Activated T-helper 2 cell treated with anti-CD3 and anti-CD28 coated beads, Interferon-gamma antibody, Interleukin-2, Interleukin-4, amounts not matched to agents 10 μg/mL and 5 μg/mL and 100 μg/mL, durations not matched to agents 14 hours and 24 hours and 36 hours (primary cell): ENCODE results near the gene ALOXE3. TPM values are rescaled to one million over a fixed set of nuclear protein-coding genes. Genes with fewer than 3 reads are reported as not detected.
A peak's percentile ranks its signal among the peaks of the same experiment; 100 is the strongest.

Experiments used
- DNase-seq: peaks from one replicate; pipeline ENCODE4 v3.0.0; 2021; ENCODE audit warnings: low spot score
- H3K27ac Mint-ChIP-seq: one replicate; pipeline ENCODE4 v1.8.0; 2021; ENCODE audit warnings: mixed read lengths
- H3K27me3 Mint-ChIP-seq: one replicate; pipeline ENCODE4 v1.8.0; 2021; ENCODE audit warnings: low read depth, mixed read lengths
- H3K36me3 Mint-ChIP-seq: one replicate; pipeline ENCODE4 v1.8.0; 2021; ENCODE audit warnings: low read depth, mixed read lengths
- H3K4me1 Mint-ChIP-seq: one replicate; pipeline ENCODE4 v1.8.0; 2021; ENCODE audit warnings: low read depth, mixed read lengths
- H3K4me3 Mint-ChIP-seq: one replicate; pipeline ENCODE4 v1.8.0; 2021; ENCODE audit warnings: low read depth, mild to moderate bottlenecking, moderate library complexity, mixed read lengths
- H3K9me3 Mint-ChIP-seq: one replicate; pipeline ENCODE4 v1.8.0; 2021; ENCODE audit warnings: mixed read lengths
- intact Hi-C: fragments of 100-400 bp; cut with micrococcal nuclease; formaldehyde crosslinking; loops from one replicate; pipeline ENCODE4 v1.15.1; 2023
- total RNA-seq: library from RNA; stranded (reverse); gene quantifications from 2 replicates; pipeline ENCODE4 v1.2.3, GENCODE V29; 2022

ALOXE3 gene
- total RNA-seq, 1 donor from 2014 or later = not detected

DNA sequence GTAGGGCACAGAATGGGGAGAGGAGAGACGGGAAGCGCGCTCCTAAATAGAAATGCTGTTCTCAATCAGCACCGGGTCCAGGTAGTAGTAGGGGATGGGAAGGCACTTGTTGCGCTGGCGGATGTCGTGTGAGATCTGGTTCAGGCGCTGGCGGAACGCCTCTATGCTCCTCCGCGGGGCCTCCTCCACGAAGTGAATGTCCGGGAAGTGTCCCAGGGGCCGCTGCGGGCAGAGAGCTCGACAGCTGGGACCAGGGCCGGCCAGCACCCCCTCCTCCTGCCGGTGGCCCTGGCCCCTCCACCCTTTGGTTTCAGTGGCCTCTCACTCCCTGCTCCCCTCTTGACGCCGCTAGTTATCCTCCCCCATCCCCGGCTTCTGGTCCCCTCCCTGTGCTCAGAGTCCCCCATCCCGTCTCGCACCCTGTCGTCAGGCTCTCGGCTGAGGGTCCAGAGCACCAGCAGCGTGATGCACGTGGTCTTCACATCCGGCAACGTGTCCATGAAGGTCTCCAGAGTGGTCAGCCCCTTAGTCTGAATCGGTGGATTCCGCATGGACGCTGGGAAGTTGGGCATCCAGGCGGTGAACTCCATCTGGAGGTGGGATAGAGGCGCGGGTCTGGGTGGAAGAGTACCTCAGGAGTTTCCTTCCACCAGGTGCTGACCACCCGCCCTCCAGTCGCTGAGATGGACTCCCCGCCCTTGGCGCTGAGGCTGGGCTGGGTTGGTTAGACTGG is 45.4 kb downstream of the ALOXE3 start:
- intact Hi-C loops = loop anchor here (2.0 kb wide), 1 partner anchor 16 kb away; no protein-coding TSS in a partner anchor
- H3K27ac Mint-ChIP-seq = no peak overlapping the region
- no peaks in the 10 kb centered on the region for H3K9me3 Mint-ChIP-seq
- H3K27me3 Mint-ChIP-seq = peaks cover 55% of the 10 kb centered on the region
- peaks cover 16% of the 10 kb centered on the region for H3K4me1 Mint-ChIP-seq
- H3K4me3 Mint-ChIP-seq = peak overlapping the region; percentile 22
- H3K36me3 Mint-ChIP-seq = no peaks in the 10 kb centered on the region
- DNase-seq = no peak

DNA sequence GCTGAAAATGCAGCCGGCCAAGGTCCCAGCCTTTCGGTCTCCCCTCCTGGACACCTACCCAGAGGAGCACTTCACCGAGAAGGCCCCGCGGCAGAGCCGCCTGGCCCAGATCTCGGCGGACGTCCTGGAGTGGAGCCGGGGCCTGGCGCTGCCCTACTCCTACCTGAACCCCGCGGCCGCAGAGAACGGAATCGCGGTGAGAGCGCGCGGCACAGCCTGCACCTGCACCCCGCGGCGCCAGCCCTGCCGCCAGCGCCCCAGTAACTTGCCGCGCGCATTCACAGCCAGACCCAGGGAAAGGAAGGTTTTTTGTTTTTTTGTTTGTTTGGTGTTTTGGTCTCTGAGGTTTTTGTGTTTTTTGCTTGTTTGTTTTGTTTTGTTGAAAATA is 46.0 kb downstream of the ALOXE3 start:
- DNase-seq = no peak
- Mint-ChIP-seq H3K36me3 (no peaks in the 10 kb centered on the region), H3K27me3 (peaks cover 55% of the 10 kb centered on the region), H3K27ac (no peak overlapping the region), H3K9me3 (no peaks in the 10 kb centered on the region), H3K4me3 (peak overlapping the region; percentile 17), H3K4me1 (peaks cover 16% of the 10 kb centered on the region)
- intact Hi-C loops = loop anchor here (2.0 kb wide), 1 partner anchor 16 kb away; no protein-coding TSS in a partner anchor

DNA sequence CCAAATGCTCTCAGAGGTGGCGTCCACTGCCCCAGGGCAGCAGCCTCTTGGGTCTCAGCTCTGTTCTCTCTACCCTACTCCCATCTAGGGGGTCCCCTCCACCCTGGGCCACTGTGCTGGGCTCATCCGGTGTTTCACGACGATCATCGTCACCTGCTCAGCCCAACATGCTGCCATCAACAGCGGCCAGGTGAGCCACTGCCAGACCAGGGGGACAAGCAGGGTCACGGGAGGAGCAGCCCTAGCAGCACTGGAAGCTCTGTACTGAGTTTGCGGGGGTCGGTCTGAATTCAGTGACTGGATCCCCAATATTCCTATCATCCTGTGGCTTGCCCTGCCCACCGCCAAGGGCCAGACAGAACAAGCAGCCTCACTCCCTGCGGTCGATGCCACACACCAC is 46.8 kb downstream of the ALOXE3 start:
- Mint-ChIP-seq H3K27me3 (peaks cover 52% of the 10 kb centered on the region), H3K4me1 (peaks cover 16% of the 10 kb centered on the region), H3K9me3 (no peaks in the 10 kb centered on the region), H3K36me3 (no peaks in the 10 kb centered on the region), H3K4me3 (no peak overlapping the region), H3K27ac (no peak overlapping the region)
- intact Hi-C loops = no loop called here
- no peak for DNase-seq

DNA sequence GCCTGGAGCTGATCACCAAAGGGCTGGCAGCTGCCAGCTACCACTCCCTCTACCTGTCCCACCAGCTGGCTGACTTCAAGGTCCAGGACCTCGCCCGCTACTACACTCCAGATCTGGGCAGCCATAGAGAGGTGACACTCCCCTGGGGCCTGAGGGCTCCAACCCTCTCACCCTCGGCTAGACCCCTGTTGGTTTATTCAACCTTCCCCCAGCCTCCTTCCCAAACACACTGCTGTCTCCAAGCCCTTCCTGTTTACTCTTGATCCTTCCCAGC is 48.8 kb downstream of the ALOXE3 start:
- peaks cover 38% of the 10 kb centered on the region for H3K27me3 Mint-ChIP-seq
- peaks cover 16% of the 10 kb centered on the region for H3K4me1 Mint-ChIP-seq

GRCh38 chr17:8068736-8069586 is 49.4 kb downstream of the ALOXE3 start:
- Mint-ChIP-seq H3K27ac (no peak overlapping the region), H3K36me3 (no peaks in the 10 kb centered on the region), H3K4me1 (peaks cover 14% of the 10 kb centered on the region), H3K9me3 (no peaks in the 10 kb centered on the region), H3K27me3 (peaks cover 36% of the 10 kb centered on the region), H3K4me3 (no peak overlapping the region)
- intact Hi-C loops = loop anchor here (10.0 kb wide), 1 partner anchor 46 kb away; the partner anchor contains the start of gene ALOXE3
- no peak for DNase-seq

More for the DNA sequence above, 48.8 kb downstream of the ALOXE3 start:
- H3K27ac Mint-ChIP-seq = no peak overlapping the region
- intact Hi-C loops = loop anchor here (10.0 kb wide), 1 partner anchor 45 kb away; the partner anchor contains the start of gene ALOXE3
- no peaks in the 10 kb centered on the region for H3K9me3 Mint-ChIP-seq
- DNase-seq = no peak
- no peak overlapping the region for H3K4me3 Mint-ChIP-seq
- no peaks in the 10 kb centered on the region for H3K36me3 Mint-ChIP-seq

GRCh38 chr17:8067806-8068205 is 50.5 kb downstream of the ALOXE3 start:
- H3K4me1 Mint-ChIP-seq = peaks cover 4% of the 10 kb centered on the region
- H3K36me3 Mint-ChIP-seq = no peaks in the 10 kb centered on the region
- no peaks in the 10 kb centered on the region for H3K9me3 Mint-ChIP-seq
- H3K27ac Mint-ChIP-seq = no peak overlapping the region
- H3K27me3 Mint-ChIP-seq = peaks cover 36% of the 10 kb centered on the region
- intact Hi-C loops = loop anchor here (10.0 kb wide), 1 partner anchor 47 kb away; the partner anchor contains the start of gene ALOXE3
- no peak overlapping the region for H3K4me3 Mint-ChIP-seq
- DNase-seq = no peak

DNA sequence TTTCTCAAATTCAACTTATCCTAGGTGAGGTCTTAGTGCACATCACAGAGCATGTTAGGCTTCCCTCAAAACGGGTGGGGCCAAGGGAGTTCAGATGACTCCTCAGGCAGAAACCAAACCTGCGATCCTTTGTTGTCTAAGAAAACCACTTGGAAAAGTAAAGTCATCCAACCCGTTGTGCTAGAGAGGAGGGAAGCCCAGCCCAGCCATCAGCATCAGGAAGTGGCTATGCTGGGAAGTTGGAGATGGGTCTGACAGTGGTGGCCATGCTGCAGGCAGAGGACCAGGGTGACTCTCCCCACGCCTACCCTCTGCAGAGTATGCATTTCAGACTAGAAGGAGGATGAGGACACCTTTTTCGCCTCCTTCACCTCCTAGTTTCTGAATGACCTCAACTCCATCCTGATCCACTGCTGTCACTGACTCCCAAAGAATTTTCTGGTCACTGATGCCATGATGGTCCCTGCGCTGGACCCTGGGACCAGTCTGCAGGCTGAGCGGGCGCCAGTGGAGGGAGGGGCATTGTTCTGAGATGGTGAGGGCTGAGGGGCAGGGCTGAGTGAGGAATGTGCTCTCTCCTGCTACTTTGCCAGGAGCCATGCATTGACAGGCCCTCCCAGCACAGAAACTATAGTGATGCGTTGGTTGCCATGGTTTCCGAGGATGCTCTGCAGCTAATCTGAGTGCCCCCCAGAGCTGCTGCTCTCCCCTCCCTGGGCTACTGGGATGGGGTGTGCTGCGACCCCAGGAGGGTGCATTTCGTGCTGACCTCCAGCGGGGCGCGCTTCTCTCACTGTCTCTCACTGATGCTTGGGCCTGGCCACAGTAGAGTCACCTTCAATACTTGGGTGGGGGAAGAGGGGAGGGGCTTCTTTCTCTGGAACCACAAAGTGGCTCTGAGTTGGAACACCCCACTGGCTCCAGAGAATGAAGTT is 51.2 kb downstream of the ALOXE3 start:
- Mint-ChIP-seq H3K4me1 (peaks cover 4% of the 10 kb centered on the region), H3K4me3 (no peak overlapping the region), H3K36me3 (no peaks in the 10 kb centered on the region), H3K27me3 (peaks cover 36% of the 10 kb centered on the region), H3K27ac (no peak overlapping the region), H3K9me3 (no peaks in the 10 kb centered on the region)
- DNase-seq = no peak
- intact Hi-C loops = loop anchor here (10.0 kb wide), 1 partner anchor 48 kb away; the partner anchor contains the start of gene ALOXE3

DNA sequence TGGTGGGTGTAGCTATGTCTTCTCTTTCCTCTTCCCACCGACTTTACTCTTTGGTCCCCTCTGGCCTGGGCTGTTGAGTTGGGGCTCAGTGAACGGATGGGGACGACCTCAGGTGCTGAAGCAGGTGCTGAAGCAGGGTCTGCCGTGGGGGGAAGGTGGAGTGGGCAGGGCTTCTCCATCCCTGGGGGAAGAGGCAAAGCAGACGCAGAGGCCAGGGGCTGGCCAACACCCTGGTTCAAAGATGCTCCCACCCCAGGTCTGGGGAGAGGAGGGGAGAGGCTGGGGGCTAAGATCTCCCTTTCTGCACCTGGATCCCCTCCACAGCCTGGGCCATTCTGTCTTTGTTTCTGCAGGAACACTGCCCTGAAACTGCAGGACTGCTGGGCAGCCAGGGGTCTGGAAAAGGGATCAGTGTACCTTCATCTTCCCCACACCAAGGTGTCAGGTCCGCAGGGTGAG is 53.7 kb downstream of the ALOXE3 start:
- DNase-seq = no peak
- Mint-ChIP-seq H3K27ac (no peak overlapping the region), H3K9me3 (no peaks in the 10 kb centered on the region), H3K4me3 (no peak overlapping the region), H3K4me1 (peaks cover 7% of the 10 kb centered on the region), H3K27me3 (peaks cover 39% of the 10 kb centered on the region), H3K36me3 (no peaks in the 10 kb centered on the region)
- intact Hi-C loops = loop anchor here (10.0 kb wide), 1 partner anchor 50 kb away; the partner anchor contains the start of gene ALOXE3

- no peak overlapping the region for H3K4me3 Mint-ChIP-seq
- H3K9me3 Mint-ChIP-seq = no peaks in the 10 kb centered on the region
- H3K27ac Mint-ChIP-seq = no peak overlapping the region
- no peaks in the 10 kb centered on the region for H3K36me3 Mint-ChIP-seq
- no peak for DNase-seq
- peaks cover 45% of the 10 kb centered on the region for H3K27me3 Mint-ChIP-seq
- H3K4me1 Mint-ChIP-seq = peaks cover 9% of the 10 kb centered on the region
- intact Hi-C loops = loop anchor here (10.0 kb wide), 1 partner anchor 51 kb away; the partner anchor contains the start of gene ALOXE3
Observed at GRCh38 chr17:8063761-8064534, 54.4 kb downstream of the ALOXE3 start.

- no peak overlapping the region for H3K4me3 Mint-ChIP-seq
- H3K27ac Mint-ChIP-seq = no peak overlapping the region
- intact Hi-C loops = loop anchor here (10.0 kb wide), 1 partner anchor 52 kb away; the partner anchor contains the start of gene ALOXE3
- peaks cover 50% of the 10 kb centered on the region for H3K27me3 Mint-ChIP-seq
- peaks cover 13% of the 10 kb centered on the region for H3K4me1 Mint-ChIP-seq
- DNase-seq = no peak
- H3K9me3 Mint-ChIP-seq = no peaks in the 10 kb centered on the region
- no peaks in the 10 kb centered on the region for H3K36me3 Mint-ChIP-seq
Observed at GRCh38 chr17:8062807-8063483, 55.4 kb downstream of the ALOXE3 start.

- Mint-ChIP-seq H3K4me1 (peaks cover 13% of the 10 kb centered on the region), H3K27ac (no peak overlapping the region), H3K4me3 (no peak overlapping the region), H3K27me3 (peaks cover 53% of the 10 kb centered on the region), H3K9me3 (no peaks in the 10 kb centered on the region), H3K36me3 (no peaks in the 10 kb centered on the region)
- DNase-seq = no peak
- intact Hi-C loops = loop anchor here (10.0 kb wide), 1 partner anchor 52 kb away; the partner anchor contains the start of gene ALOXE3
Observed at GRCh38 chr17:8062435-8062806, 55.9 kb downstream of the ALOXE3 start.
